Mucosa of descending colon (tissue), 3 donors: ENCODE measurements around the gene SH3PXD2B. TPM values are rescaled to one million over a fixed set of nuclear protein-coding genes. Genes with fewer than 3 reads are reported as not detected.
"Not testable (repeated sequence)": the region's sequence is repeated elsewhere in the genome, so short reads cannot be mapped to it uniquely, and the experiment has no call there.

Experiments
- ATAC-seq: fragments of 200-7000 bp; cut with Tn5 transposase; one replicate; pipeline ENCODE4 v1.9.1; 2020; ENCODE audit warnings: mild to moderate bottlenecking, moderate library complexity
- DNase-seq, 3 donors: peaks; one replicate each; pipeline ENCODE4 v3.0.0-alpha.2; 2020
- H3K36me3 ChIP-seq: fragments of 200-600 bp; one replicate; pipeline ENCODE4 v1.8.0; 2021; ENCODE audit warnings: low read depth, mild to moderate bottlenecking
- H3K4me1 ChIP-seq: fragments of 200-600 bp; one replicate; pipeline ENCODE4 v1.8.0; 2021; ENCODE audit warnings: low read depth, mild to moderate bottlenecking
- H3K4me3 ChIP-seq: fragments of 200-600 bp; one replicate; pipeline ENCODE4 v1.8.0; 2021; ENCODE audit warnings: mild to moderate bottlenecking
- H3K9me3 ChIP-seq: fragments of 200-600 bp; one replicate; pipeline ENCODE4 v1.8.0; 2021; ENCODE audit warnings: mild to moderate bottlenecking
- CTCF ChIP-seq: fragments of 200-600 bp; IDR thresholded peaks from one replicate; pipeline ENCODE4 v1.8.0; 2022; ENCODE audit warnings: antibody characterized with exemption, mild to moderate bottlenecking
- intact Hi-C, 2 donors: fragments of 100-400 bp; cut with DNase I in 1 of 2; cut with micrococcal nuclease in 1 of 2; formaldehyde crosslinking; loops; one replicate each; pipeline versions ENCODE4 v1.11.0 to v1.11.1; 2022; cut with DNase I, micrococcal nuclease
- total RNA-seq, 3 donors: library from RNA; stranded (reverse); fragmentation: NEBNext Ultra II Directional in 2 of 3; extraction: Animal tissue kit (Norgen Biotek cat#: 25700) in 2 of 3; gene quantifications; one replicate each; pipeline versions ENCODE4 v1.2.1 to v1.2.4, GENCODE V29; 2021 to 2023
- donor health status: DM: no; HTN: no; CAD: no; lungs with moderate emphysema.
- donor health status: DM: no; HTN: no; CAD: no.
- donor health status: DM: no; HTN: yes; CAD: no.

Gene SH3PXD2B
- total RNA-seq, 3 donors from 2014 or later: 5.4 to 28.7 (median 19.9) TPM

- no peak for TF ChIP-seq CTCF
- no peak overlapping the region for H3K4me3 ChIP-seq
- DNase-seq (no peak), ATAC-seq (no peak)
- H3K4me1 ChIP-seq: no peaks in the 10 kb centered on the region
- intact Hi-C loops: no loop called here
- H3K36me3 ChIP-seq: no peaks in the 10 kb centered on the region
- no peaks in the 10 kb centered on the region for H3K9me3 ChIP-seq
These were observed 119.7 kb downstream of the SH3PXD2B start for GRCh38 chr5:172334641-172335040.

- ATAC-seq: no peak
- H3K36me3 ChIP-seq: no peaks in the 10 kb centered on the region
These were observed 120.1 kb downstream of the SH3PXD2B start for GRCh38 chr5:172334196-172334595.

GRCh38 chr5:172326901-172327300 lies 127.4 kb downstream of the SH3PXD2B start:
- intact Hi-C loops, ATAC-seq, H3K4me3 ChIP-seq, H3K4me1 ChIP-seq, DNase-seq, H3K36me3 ChIP-seq, H3K9me3 ChIP-seq: not testable (repeated sequence)

More at GRCh38 chr5:172334196-172334595, 120.1 kb downstream of the SH3PXD2B start:
- no peaks in the 10 kb centered on the region for H3K9me3 ChIP-seq
- no peaks in the 10 kb centered on the region for H3K4me1 ChIP-seq
- DNase-seq: no peak
- H3K4me3 ChIP-seq: no peak overlapping the region
- intact Hi-C loops: no loop called here
- no peak for TF ChIP-seq CTCF

GRCh38 chr5:172325452-172325851 lies 128.9 kb downstream of the SH3PXD2B start:
- no peak overlapping the region for H3K4me3 ChIP-seq
- no peaks in the 10 kb centered on the region for H3K36me3 ChIP-seq
- DNase-seq (no peak), ATAC-seq (no peak)
- no peaks in the 10 kb centered on the region for H3K9me3 ChIP-seq
- intact Hi-C loops: no loop called here
- TF ChIP-seq CTCF: no peak
- H3K4me1 ChIP-seq: no peaks in the 10 kb centered on the region

GRCh38 chr5:172322028-172322965 lies 132.0 kb downstream of the SH3PXD2B start:
- no peak for TF ChIP-seq CTCF
- no peaks in the 10 kb centered on the region for H3K9me3 ChIP-seq
- ATAC-seq (peak; percentile 78), DNase-seq (peak in 1 of 3 donors; percentile 14)
- intact Hi-C loops: no loop called here
- no peak overlapping the region for H3K4me3 ChIP-seq
- no peaks in the 10 kb centered on the region for H3K36me3 ChIP-seq
- no peaks in the 10 kb centered on the region for H3K4me1 ChIP-seq

- DNase-seq: no peak
- TF ChIP-seq CTCF: no peak
- no peak for ATAC-seq
- Histone ChIP-seq H3K9me3 (no peaks in the 10 kb centered on the region), H3K4me1 (no peaks in the 10 kb centered on the region), H3K4me3 (no peak overlapping the region), H3K36me3 (no peaks in the 10 kb centered on the region)
- intact Hi-C loops: no loop called here
These were observed 132.7 kb downstream of the SH3PXD2B start for GRCh38 chr5:172321593-172321992.
